ENCODE data around the gene DMAC2.
"Not testable (repeated sequence)": the region's sequence is repeated elsewhere in the genome, so short reads cannot be mapped to it uniquely, and the experiment has no call there.

The DMAC2 gene

DNA sequence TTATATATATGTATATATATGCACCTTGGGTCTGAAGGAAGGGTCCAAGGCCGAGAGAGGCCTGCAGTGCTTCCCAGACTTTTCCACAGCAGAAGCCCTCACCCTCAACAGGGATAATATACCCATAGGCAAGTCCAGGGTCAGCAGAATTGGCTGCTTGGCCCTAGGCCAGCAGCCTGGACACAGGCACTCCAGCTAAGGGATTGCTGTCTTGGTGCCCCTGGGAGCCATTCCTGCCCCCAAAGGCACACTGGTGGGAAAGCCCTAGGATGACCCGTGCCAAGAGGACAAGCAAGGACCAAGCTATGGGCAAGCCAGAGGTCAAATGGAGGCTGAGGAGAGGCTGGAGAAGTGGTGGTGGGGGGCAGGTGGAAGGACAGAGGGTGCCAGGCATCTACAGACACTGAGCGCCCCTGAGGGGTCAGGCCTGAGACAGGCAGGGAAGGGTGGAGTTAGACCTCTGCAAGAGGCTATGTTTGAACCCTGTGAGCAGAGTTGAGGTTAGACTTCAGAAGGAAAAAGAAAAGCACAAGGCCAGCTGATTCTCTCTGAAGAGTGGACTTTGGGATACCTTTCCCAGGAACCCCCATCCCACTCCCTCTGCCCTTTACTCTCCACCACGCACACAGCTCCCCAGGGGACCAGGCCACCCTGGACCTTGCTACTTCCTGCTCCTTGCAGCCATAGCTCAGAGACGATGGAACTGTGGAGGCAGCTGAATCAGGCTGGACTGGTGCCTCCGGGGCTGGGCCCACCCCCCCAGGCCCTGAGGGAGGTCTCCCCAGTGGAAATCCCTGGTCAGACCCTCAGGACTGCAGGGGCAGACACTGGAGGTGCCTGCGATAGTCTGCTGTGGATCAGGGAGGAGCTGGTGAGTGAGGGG, 3.0 kb upstream of the DMAC2 start, which contains the start of gene ERICH4:
Gene ERICH4 (plus strand): TSS at position 684 of the 883 bp plus-strand sequence. CDS start 14 bp downstream, at position 698.
- DNase-seq, result no peak

DNA sequence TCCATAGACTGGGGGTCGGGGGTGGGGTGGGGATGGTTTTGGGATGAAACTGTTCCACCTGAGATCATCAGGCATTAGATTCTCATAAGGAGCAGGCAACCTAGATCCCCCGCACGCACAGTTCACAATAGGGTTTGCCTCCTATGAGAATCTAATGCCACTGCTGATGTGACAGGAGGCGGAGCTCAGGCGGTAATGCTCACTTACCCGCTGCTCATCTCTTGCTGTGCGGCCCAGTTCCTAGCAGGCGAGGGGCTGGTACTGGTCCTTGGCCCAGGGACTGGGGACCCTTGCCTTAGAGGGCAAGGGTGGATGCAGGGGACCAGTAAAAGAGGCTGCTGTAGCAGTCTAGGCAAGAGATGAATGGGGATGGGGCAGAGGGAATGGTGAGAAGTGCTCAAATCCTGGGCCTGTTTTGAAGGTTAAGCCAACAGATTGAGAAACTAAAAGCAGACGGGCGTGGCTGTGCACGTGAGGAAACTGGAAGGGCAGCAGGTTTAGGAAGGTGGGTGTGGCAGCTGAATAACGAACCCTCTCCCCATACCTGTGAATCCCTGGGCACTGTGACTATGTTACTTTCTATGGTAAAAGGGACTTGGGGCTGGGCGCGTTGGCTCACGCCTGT, 1.7 kb upstream of the DMAC2 start:
- no peak for DNase-seq

DNA sequence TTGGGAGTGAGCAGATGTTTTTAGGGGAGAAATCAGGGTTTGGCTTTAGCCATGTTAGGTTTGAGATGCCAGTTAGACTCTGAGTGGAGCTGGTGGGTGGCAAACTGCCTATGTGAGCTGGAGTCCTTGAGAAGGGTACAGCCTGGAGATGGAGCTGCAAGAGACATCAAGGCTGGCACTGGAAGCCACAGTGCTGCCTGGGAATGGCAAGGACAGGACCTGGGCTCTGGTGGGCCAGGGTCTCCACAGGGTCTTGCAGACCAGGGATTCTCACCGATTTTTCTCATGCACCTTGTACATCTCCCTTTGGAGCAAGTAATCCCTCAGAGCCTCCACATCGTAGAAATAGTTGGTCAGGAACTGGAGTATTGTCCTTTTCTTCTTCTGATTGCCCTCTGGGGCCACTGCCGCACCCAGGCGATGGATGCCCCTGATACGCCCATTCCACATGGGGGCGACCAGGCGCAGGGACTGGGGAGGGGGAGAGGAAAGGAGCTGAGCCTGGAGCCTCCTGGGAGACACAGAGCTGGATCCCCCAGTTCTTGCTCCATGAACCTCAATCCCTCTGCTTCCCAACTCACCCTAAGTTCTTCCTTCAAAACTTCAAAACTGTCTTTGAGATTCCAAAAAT, 1.7 kb downstream of the DMAC2 start:
- DNase-seq, result no peak

DNA sequence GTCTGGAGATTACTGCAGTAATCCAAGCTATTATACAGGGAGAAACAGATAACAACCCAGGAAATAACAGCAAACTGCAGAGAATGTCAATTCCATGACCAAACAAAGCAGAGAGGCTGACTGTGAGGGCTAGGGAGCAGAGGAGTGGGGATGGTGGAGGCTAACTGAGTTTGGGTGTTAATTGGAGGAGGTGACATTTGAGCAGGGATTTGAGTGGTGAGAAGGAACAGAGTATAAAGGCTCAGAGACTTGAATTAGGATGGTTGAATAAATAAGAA, 3.1 kb downstream of the DMAC2 start:
- no peak for DNase-seq

DNA sequence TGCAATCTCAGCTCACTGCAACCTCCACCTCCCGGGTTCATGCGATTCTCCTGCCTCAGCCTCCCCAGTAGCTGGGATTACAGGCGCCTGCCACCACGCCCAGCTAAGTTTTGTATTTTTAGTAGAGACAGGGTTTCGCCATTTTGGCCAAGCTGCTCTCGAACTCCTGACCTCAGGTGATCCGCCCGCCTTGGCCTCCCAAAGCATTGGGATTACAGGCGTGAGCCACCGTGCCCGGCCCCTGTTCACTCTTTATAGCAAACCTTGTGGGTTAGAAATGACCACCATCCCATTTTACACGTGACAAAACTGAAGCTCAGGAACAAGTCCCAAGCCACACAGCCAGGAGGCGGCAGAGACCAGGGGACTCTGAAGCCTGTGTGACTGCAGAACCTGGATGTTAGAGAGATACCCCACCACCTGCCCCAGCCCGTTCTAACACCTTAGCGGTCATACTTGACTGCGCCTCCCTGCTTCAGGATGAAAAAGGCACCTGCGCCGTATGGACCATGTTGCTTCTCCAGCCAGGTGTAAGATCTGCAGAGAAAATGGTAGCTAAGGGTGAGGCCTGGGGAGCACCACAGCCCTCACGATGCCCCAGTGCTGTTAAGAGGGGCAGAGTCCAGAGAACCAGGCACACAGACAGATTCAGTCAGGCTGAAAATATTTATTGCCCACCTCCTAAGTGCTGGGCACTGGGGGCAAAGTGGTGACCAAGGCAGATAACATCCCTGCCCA, 3.6 kb downstream of the DMAC2 start:
- DNase-seq, result no peak

DNA sequence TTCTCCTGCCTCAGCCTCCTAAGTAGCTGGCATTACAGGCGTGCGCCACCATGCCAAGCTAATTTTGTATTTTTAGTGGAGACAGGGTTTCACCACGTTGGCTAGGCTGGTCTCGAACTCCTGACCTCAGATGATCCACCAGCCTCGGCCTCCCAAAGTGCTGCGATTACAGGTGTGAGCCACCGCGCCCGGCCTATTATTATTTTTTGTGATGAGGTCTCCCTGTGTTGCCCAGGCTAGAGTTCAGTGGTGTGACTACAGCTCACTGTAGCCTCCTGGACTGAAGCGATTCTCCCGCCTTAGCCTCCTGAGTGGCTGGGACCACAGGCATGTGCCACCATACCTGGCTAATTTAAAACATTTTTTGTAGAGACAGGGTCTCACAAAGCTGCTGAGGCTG, 4.3 kb downstream of the DMAC2 start:
- DNase-seq, result not testable (repeated sequence)

DNA sequence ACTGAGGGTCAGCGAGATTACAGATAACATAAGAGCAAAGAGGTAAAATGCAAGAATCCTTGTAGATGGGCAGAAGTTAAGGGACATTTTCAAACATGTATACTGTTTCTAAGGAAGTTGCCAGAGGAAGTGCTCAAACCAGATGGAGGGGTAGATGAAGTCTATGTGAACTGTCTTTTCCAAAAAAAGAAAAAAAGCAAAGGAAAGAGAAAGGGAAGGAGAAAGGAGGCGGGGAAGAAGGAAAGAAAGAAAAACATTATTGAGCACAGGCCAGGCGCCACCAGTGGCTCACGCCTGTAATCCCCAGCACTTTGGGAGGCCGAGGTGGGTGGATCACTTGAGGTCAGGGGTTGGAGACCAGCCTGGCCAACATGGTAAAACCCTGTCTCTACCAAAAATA, 5.3 kb downstream of the DMAC2 start:
- no peak for DNase-seq

DNA sequence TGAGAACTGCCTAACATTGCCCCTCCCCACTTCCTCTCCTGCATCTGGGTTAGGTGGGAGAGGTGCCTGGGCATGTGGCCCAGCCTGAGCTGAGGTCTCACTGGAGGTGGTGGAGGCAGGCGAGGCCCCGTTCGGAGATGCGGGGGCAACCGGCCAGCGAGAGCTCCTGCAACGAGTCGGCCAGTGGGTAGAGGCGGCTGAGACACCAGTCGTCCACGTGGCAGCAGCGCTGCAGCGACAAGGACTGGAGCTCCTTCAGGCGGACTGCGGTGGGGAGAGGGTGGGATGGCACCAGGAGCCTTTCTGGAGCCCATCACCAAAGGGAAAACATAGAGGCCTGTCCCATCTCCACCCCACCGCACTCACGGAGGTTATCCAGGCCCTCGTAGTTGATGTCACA, 6.5 kb downstream of the DMAC2 start:
- DNase-seq, result no peak

DNA sequence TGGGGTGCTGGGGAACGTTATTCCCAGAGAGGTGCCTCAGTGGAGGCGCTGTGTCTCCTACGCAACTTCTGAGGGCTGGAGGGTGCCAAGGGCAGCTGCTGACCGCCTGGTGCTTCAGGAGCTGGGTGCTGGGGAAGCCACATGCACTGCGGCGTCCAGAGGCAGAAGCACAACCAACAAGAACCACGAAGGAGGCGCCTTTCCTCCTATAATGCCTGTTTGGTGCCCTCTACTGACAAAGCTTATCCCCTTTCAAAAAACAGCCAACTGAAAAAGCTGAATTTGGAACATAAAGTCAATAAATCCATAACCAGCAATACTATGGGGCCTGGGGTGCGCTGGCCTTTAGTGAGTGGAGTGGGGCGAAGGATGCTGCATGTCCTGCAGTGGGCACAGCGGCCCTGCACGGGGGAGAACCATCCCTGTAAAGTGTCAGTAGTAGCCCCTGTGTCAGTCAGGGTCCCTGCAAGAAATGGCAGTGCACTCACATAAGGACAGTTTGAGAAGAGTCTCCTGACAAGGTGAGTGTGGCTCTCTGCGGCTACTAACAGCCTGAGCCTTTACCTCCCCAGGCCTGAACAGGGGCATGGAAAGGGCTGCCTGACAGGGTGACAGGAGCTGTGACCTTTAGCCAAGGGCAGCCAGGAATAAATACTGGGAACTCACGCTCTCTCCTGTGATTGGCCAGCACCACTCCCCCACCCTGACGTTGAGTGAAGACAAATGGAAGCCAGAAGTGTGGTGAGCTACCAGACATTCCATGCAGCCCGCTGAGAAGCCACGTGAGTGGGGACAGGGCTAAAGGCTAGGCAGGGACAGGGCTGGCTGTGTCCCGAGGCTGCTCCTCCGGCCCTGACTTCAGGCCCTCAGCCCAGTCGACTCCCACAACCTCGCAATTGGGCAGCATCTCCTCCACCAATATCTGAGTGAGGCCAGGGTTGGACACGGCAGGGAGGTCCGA, 8.0 kb downstream of the DMAC2 start:
- no peak for DNase-seq

DNA sequence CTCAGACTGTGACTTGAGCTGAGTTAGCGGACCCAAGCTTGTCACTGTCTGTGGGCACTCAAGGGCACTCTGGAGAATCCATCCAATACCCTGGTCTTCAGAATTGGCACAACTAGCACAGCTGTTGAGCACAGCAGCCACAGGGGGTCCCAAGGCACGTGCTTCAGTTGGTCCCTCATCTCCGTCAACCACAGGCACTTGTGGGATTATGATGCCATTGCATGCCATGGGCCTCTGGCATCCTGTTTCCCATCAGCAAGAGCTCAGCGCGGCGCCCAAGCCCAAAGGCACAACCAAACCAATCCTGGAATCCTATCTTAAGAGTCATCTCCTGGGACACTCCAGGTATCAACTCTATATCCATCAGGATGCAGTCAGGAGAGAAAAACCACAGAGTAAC, 8.8 kb downstream of the DMAC2 start:
- no peak for DNase-seq

DNA sequence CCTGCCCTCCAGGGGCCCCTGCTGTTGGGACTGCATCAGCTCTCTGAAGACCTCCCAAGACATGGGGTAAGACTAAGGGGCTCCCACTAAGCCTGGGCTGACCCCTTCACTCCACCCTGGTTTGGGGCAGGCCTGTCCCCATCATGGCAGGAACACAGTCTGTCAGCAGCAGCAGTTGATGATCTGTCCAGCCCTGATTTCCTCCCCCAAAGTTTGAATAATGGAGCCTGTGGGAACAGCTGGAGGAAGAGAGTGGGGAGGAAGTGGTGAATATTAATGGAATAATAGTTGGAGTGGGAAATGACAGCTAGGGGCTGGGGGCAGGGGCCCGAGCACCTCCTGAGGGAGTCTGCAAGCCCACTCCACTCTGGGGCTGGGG, 11.2 kb downstream of the DMAC2 start:
- no peak for DNase-seq

DNA sequence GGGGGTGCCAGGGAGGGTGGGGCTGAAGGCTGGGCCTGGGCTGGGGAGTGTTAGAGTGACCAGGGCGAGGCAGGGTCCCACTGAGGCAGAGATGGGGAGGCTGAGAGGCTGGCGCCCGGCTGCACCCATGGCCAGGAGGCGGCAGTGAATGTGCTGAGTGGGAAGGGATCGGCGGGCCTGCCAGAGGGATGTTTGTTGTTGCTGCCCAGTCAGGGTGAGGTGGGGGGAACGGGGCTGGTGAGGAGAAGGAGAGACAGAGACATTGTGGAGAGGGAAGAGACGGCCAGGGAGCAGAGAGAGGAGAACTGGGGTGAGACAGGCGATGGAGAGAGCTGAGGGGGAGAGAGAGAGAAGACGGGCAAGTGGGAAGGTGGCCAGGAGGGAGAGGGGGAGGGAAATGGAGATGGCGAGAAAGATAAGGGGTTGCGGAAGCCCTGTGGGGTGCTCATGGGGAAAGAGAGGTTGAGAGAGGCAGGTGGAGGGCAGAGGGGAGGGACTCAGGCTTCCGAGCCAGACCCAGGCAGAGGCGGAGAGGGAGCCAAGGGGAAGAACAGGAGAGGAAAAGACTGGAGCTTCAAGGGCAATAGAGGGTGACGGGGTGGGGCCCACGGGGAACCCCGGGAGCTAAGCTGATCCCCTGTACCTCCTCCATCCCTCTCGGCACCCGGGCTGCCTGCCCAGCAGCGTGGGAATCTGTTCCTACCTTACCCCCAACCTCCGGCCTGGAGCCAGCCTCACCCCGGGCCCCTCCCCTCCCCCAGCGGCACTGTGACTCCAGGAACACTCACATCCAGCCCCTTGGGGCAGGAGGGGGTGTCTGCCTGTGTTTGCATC, 11.8 kb downstream of the DMAC2 start:
- no peak for DNase-seq

DNA sequence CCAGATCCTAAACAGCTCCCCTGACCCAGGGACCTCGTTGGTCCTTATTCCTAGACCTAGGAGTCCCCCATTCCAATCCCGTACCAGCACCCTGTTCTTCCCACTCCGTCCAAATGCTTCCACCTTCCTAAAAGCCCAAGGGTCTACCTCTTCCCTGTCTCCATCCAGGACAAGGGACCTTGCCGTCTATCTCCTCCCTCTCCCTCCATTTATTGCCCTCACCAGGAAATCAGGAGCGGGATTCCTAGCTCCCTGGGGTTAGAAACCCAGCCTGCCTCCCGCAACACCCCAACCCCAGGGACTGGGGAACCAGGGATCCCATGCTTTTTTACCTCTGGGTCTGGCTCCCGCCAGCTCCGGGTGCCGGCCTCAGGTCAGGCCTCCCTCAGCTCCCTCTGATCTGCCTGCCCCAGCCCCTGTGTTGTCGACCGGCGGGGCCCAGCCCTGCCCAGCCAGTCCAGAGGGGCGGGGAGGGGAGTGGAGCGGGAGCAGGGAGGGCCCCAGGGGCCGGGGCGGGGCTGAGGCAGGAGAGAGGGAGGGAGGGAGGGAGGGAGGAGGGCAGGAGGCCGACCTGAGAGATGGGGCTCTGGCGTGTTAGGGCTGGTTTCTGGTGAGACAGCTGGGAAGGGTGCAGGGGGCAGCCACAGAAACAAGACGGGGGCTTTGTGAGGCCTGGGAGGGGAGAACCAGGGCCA, 12.6 kb downstream of the DMAC2 start, which contains the start of gene B3GNT8:
Gene B3GNT8 (minus strand): TSS at position 423 of the 695 bp plus-strand sequence. CDS start 596 bp downstream, outside the sequence.
- DNase-seq, result peak; percentile 63

DNA sequence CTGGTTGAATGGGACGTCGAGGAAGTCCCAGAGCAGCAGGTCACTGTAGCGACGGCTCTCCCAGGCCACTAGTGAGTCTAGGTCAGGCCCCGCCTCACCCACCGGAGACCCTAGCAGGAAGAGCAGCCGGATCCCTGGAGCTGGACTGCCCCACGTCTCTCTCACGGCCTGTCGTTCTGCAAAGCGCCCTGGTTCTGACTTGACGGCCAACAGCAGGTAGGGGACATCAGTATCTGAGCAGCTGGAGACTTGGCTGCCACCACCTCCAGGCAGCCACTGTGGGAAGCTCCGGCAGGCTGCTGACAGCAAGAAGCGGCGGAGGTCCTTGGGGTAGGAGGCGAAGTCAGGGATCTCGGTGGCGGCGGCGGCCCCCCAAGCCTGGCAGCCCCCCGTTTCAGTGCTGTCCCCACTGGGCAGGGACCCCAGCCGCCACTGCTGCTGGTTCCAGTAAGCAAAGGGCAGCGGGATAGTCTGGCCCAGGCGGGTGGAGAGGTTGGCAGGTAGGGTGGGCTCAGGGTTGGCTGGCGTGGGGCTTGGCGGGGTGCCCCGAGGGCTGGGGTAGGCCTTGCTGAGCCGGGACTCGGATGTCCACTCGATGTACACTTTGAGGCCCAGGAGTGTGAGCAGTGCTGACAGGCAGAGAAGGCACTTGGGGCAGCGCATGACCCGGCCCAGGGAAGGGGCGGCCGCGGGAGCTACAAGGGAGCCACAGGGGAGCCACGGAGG, 13.4 kb downstream of the DMAC2 start:
- no peak for DNase-seq

DNA sequence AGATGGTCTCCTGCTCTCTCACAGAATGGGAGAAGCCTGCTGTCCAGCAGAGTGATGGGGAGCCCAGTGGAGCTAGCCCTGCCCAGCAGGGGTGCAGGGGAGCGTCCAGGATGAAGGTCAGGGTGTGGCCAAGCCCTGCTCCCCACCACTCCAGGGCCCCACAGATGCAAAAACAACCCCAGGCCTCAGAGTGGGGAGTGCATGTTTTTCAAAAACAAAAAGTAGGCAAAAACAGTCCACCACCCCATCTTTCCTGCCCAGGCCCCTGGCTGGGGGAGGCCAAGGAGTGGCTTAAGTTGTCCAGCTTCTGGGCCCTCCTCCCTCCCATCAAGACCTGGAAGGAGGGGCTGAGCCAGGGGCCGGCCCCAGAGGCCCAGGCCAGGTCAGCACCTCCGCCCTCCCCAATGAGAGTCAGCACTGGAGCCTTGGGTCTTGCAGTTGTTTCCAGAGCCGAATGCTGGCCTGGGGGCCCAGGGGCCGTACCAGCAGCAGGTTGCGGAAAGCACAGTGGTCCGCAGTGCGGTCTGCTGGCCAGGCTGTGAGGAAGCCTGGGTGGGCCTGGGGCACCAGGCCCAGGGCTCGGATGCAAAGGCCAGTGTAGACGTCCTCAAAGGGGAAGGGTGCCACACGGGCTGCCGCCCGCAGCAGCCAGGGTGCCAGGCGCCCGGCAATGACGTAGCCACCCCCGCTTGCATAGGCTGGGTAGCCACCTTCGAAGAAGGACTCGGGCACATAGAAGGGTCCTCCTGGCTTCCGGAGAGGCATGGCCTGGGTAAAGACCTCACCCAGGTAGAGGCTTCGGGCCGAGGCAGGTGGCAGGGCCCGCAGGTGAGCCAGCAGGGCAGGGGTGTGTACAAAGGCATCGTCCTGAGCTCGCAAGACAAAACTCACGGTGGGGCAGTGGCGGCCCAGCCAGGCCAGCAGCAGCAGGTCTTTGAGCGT, 14.3 kb downstream of the DMAC2 start:
- no peak for DNase-seq

DNA sequence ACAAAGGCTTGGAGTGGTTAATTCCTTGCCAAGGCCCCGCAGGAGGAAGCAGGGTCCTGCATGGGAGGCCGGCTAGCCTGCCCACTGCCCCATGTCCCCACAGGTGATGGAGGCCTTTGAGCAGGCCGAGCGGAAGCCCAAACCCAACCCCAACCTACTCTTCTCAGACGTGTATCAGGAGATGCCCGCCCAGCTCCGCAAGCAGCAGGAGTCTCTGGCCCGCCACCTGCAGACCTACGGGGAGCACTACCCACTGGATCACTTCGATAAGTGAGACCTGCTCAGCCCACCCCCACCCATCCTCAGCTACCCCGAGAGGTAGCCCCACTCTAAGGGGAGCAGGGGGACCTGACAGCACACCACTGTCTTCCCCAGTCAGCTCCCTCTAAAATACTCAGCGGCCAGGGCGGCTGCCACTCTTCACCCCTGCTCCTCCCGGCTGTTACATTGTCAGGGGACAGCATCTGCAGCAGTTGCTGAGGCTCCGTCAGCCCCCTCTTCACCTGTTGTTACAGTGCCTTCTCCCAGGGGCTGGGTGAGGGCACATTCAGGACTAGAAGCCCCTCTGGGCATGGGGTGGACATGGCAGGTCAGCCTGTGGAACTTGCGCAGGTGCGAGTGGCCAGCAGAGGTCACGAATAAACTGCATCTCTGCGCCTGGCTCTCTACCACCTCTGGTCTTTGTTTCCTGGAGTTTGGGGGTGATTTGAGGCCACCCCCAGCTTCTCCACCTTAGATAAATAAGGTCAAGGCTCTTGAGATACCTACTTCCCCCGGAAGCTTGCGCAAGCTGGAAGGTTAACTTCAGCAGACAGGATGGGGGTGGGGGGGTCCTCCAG, 15.2 kb downstream of the DMAC2 start:
- no peak for DNase-seq

DNA sequence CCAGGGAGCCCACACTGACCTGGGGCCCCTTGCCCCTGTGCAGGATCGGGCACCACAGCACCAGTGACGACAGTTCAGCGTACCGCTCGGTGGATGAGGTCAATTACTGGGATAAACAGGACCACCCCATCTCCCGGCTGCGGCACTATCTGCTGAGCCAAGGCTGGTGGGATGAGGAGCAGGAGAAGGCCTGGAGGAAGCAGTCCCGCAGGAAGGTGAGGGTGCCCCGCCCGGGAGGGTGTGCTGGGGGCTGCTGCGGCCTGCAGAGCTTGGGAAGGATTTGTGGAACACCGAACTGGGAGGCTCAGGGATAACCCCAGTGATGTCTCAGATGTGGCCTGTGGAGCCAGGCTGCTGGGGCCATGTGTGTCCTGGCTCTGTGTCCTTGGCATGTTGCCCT, 16.8 kb downstream of the DMAC2 start:
- DNase-seq, result no peak

Data from fibroblast of skin of abdomen (primary cell).